ENCODE data around the gene COQ5. TPM values are rescaled to one million over a fixed set of nuclear protein-coding genes. Genes with fewer than 3 reads are reported as not detected.

Gene COQ5
- total and polyA plus RNA-seq, 4 donors, result 21.1 to 28.4 (median 24.4) TPM

- TF ChIP-seq CTCF (IDR thresholded peaks at IDR 0.05; ENCODE audit: control extremely low read depth, extremely low read depth), result no peak
- no peak for ATAC-seq (ENCODE audit: insufficient read depth, low FRiP score)
- peaks cover 9 to 39% (median 17%) of the 10 kb centered on the region in 5 donors for H3K4me1 ChIP-seq (ENCODE audit: control insufficient read depth in 5 of 5, insufficient read depth in 5 of 5, low read length in 5 of 5)
These were observed 13.2 kb upstream of the COQ5 start for GRCh38 chr12:120542166-120542565.

GRCh38 chr12:120540445-120540844, 11.5 kb upstream of the COQ5 start:
- H3K4me3 ChIP-seq, result no peak overlapping the region
- H3K9ac ChIP-seq (ENCODE audit: insufficient read depth in 1 of 2, low read length in 2 of 2), result peak overlapping the region in 1 of 2 donors; percentile 38
- DNase-seq (peak in 1 of 3 donors; percentile 38), ATAC-seq (ENCODE audit: insufficient read depth, low FRiP score) (peak; percentile 8)
- no peak for TF ChIP-seq CTCF (IDR thresholded peaks at IDR 0.05; ENCODE audit: control extremely low read depth, extremely low read depth)
- H3K9me3 ChIP-seq (ENCODE audit: control insufficient read depth in 4 of 4, insufficient read depth in 3 of 4, low read length in 3 of 4), result no peaks in the 10 kb centered on the region
- H3K27ac ChIP-seq (ENCODE audit: low read depth in 1 of 2, low read length in 1 of 2), result peak overlapping the region in 1 of 2 donors; percentile 49
- 6 to 8% methylated on average over 3 of the region's 3 CpGs for WGBS, 2 donors
- peaks cover 15 to 48% (median 20%) of the 10 kb centered on the region in 5 donors for H3K4me1 ChIP-seq (ENCODE audit: control insufficient read depth in 5 of 5, insufficient read depth in 5 of 5, low read length in 5 of 5)
- H3K36me3 ChIP-seq (ENCODE audit: control insufficient read depth in 4 of 4, insufficient read depth in 4 of 4, low read length in 4 of 4), result peaks cover 0 to 22% (median 4%) of the 10 kb centered on the region in 4 donors
- H3K27me3 ChIP-seq (ENCODE audit: control insufficient read depth in 3 of 3, insufficient read depth in 3 of 3, low read length in 2 of 3), result no peaks in the 10 kb centered on the region

More at GRCh38 chr12:120542166-120542565, 13.2 kb upstream of the COQ5 start:
- no peak for DNase-seq
- no peak overlapping the region for H3K9ac ChIP-seq (ENCODE audit: insufficient read depth in 1 of 2, low read length in 2 of 2)
- peaks cover 6 to 27% (median 15%) of the 10 kb centered on the region in 4 donors for H3K36me3 ChIP-seq (ENCODE audit: control insufficient read depth in 4 of 4, insufficient read depth in 4 of 4, low read length in 4 of 4)
- H3K27me3 ChIP-seq (ENCODE audit: control insufficient read depth in 3 of 3, insufficient read depth in 3 of 3, low read length in 2 of 3), result no peaks in the 10 kb centered on the region
- no peak overlapping the region for H3K4me3 ChIP-seq
- 96 to 99% methylated on average over 5 of the region's 5 CpGs for WGBS, 2 donors
- no peak overlapping the region for H3K27ac ChIP-seq (ENCODE audit: low read depth in 1 of 2, low read length in 1 of 2)
- no peaks in the 10 kb centered on the region for H3K9me3 ChIP-seq (ENCODE audit: control insufficient read depth in 4 of 4, insufficient read depth in 3 of 4, low read length in 3 of 4)

GRCh38 chr12:120539303-120539702, 10.3 kb upstream of the COQ5 start:
- H3K36me3 ChIP-seq (ENCODE audit: control insufficient read depth in 4 of 4, insufficient read depth in 4 of 4, low read length in 4 of 4), result peaks cover 0 to 20% (median 4%) of the 10 kb centered on the region in 4 donors
- no peaks in the 10 kb centered on the region for H3K27me3 ChIP-seq (ENCODE audit: control insufficient read depth in 3 of 3, insufficient read depth in 3 of 3, low read length in 2 of 3)
- peak overlapping the region; percentile 26 to 89 for H3K27ac ChIP-seq (ENCODE audit: low read depth in 1 of 2, low read length in 1 of 2)
- 54 to 62% methylated on average over 1 of the region's 1 CpG for WGBS, 2 donors
- TF ChIP-seq CTCF (IDR thresholded peaks at IDR 0.05; ENCODE audit: control extremely low read depth, extremely low read depth), result no peak
- H3K9me3 ChIP-seq (ENCODE audit: control insufficient read depth in 4 of 4, insufficient read depth in 3 of 4, low read length in 3 of 4), result no peaks in the 10 kb centered on the region
- peaks cover 15 to 48% (median 23%) of the 10 kb centered on the region in 5 donors for H3K4me1 ChIP-seq (ENCODE audit: control insufficient read depth in 5 of 5, insufficient read depth in 5 of 5, low read length in 5 of 5)
- no peak overlapping the region for H3K9ac ChIP-seq (ENCODE audit: insufficient read depth in 1 of 2, low read length in 2 of 2)
- no peak overlapping the region for H3K4me3 ChIP-seq
- ATAC-seq (ENCODE audit: insufficient read depth, low FRiP score) (no peak), DNase-seq (no peak)
